IMR-90 (cell line): ENCODE data around the gene SASS6. TPM values are rescaled to one million over a fixed set of nuclear protein-coding genes. Genes with fewer than 3 reads are reported as not detected.

Source experiments
- ATAC-seq: fragments of 200-7000 bp; cut with Tn5 transposase; 2 replicates; pipeline ENCODE4 v1.9.1; 2020; ENCODE audit warnings: low read depth, mild to moderate bottlenecking, moderate library complexity
- BruUV-seq: library from RNA; stranded (reverse); fragments of 400-500 nt; replicated peaks from 2 replicates; lab custom pipeline; 2021; lab: Mats Ljungman, UMichigan
- CTCF ChIA-PET: fragments of 300-600 bp; formaldehyde crosslinking; extraction: SDS; loops from one replicate; lab custom pipeline; 2021; ENCODE audit warnings: antibody characterized with exemption; lab: Yijun Ruan, JAX
- POLR2A ChIA-PET: fragments of 300-600 bp; sonication (Branson Sonifier 250); formaldehyde crosslinking; loops from one replicate; lab custom pipeline; 2022; ENCODE audit warnings: antibody characterized with exemption; ENCODE audit not compliant: unreplicated experiment; lab: Charles Lee
- DNase-seq: peaks from one replicate; pipeline ENCODE4 v3.0.0; 2013
- H2AFZ ChIP-seq: replicated peaks from 2 replicates; pipeline ENCODE3; 2013; ENCODE audit warnings: low read length, mild to moderate bottlenecking; ENCODE audit not compliant: poor library complexity
- H2AK5ac ChIP-seq: 2 replicates; pipeline ENCODE4 v1.6.1; 2013; ENCODE audit warnings: low read depth, low read length, inconsistent platforms
- H2AK9ac ChIP-seq: replicated peaks from 2 replicates; pipeline ENCODE3; 2013; ENCODE audit warnings: mild to moderate bottlenecking, low read depth, low read length, moderate library complexity; ENCODE audit not compliant: poor library complexity
- H2BK120ac ChIP-seq: 2 replicates; pipeline ENCODE4 v1.6.1; 2013; ENCODE audit warnings: low read depth, low read length, inconsistent platforms
- H2BK15ac ChIP-seq: 3 replicates; pipeline ENCODE4 v1.6.1; 2013; ENCODE audit warnings: low read depth, low read length, inconsistent platforms
- H2BK20ac ChIP-seq: 2 replicates; pipeline ENCODE4 v1.6.1; 2013; ENCODE audit warnings: low read depth, mild to moderate bottlenecking, inconsistent platforms, low read length, moderate library complexity
- H2BK5ac ChIP-seq: 2 replicates; pipeline ENCODE4 v1.6.1; 2013; ENCODE audit warnings: mild to moderate bottlenecking, low read depth, low read length, inconsistent platforms; ENCODE audit not compliant: poor library complexity, severe bottlenecking
- H3K14ac ChIP-seq: replicated peaks from 2 replicates; pipeline ENCODE4 v1.6.1; 2013; ENCODE audit warnings: low read depth, low read length, inconsistent platforms
- H3K18ac ChIP-seq: 2 replicates; pipeline ENCODE4 v1.6.1; 2013; ENCODE audit warnings: low read depth, low read length, control low read depth
- H3K23ac ChIP-seq: 2 replicates; pipeline ENCODE4 v1.6.1; 2013; ENCODE audit warnings: low read depth, low read length, inconsistent platforms
- H3K27ac ChIP-seq: 2 replicates; pipeline ENCODE4 v1.5.1; 2013; ENCODE audit warnings: mild to moderate bottlenecking, control low read depth, low read length; ENCODE audit not compliant: insufficient read depth
- H3K27me3 ChIP-seq: 2 replicates; pipeline ENCODE4 v1.6.1; 2013; ENCODE audit warnings: low read length; ENCODE audit not compliant: control insufficient read depth, insufficient read depth
- H3K36me3 ChIP-seq: 2 replicates; pipeline ENCODE4 v1.6.1; 2013; ENCODE audit warnings: low read length, mixed read lengths; ENCODE audit not compliant: control insufficient read depth, insufficient read depth
- H3K4ac ChIP-seq: 2 replicates; pipeline ENCODE4 v1.6.1; 2013; ENCODE audit warnings: low read depth, low read length, inconsistent platforms
- H3K4me1 ChIP-seq: 2 replicates; pipeline ENCODE4 v1.6.1; 2013; ENCODE audit warnings: low read length, mixed read lengths; ENCODE audit not compliant: control insufficient read depth, insufficient read depth
- H3K4me2 ChIP-seq: 2 replicates; pipeline ENCODE4 v1.6.1; 2013; ENCODE audit warnings: low read depth, mild to moderate bottlenecking, control low read depth, low read length, moderate library complexity
- H3K4me3 ChIP-seq: 2 replicates; pipeline ENCODE4 v1.5.1; 2013; ENCODE audit warnings: low read depth, mild to moderate bottlenecking, control low read depth, low read length, moderate library complexity; ENCODE audit not compliant: insufficient read depth
- H3K56ac ChIP-seq: 2 replicates; pipeline ENCODE4 v1.6.1; 2013; ENCODE audit warnings: low read length, inconsistent platforms; ENCODE audit not compliant: insufficient read depth; ENCODE audit errors: extremely low read depth
- H3K79me1 ChIP-seq, 2 experiments: 2 replicates each; pipeline ENCODE4 v1.6.1; 2013; ENCODE audit warnings: low read length in 2 of 2, inconsistent platforms in 1 of 2, low read depth in 1 of 2
- H3K9ac ChIP-seq: 2 replicates; pipeline ENCODE4 v1.6.1; 2013; ENCODE audit warnings: low read depth, low read length, control low read depth
- H3K9me1 ChIP-seq: 2 replicates; pipeline ENCODE4 v1.6.1; 2013; ENCODE audit warnings: low read length, inconsistent platforms; ENCODE audit not compliant: insufficient read depth
- H3K9me3 ChIP-seq: 2 replicates; pipeline ENCODE4 v1.6.1; 2013; ENCODE audit warnings: low read length; ENCODE audit not compliant: control insufficient read depth, insufficient read depth
- H4K20me1 ChIP-seq: 2 replicates; pipeline ENCODE4 v1.6.1; 2013; ENCODE audit warnings: low read length, inconsistent platforms; ENCODE audit not compliant: insufficient read depth
- H4K5ac ChIP-seq: 2 replicates; pipeline ENCODE4 v1.6.1; 2013; ENCODE audit warnings: mild to moderate bottlenecking, low read depth, low read length, control low read depth
- H4K8ac ChIP-seq, 2 experiments: 2 replicates each; pipeline ENCODE4 v1.6.1; 2013; ENCODE audit warnings: low read depth in 2 of 2, low read length in 2 of 2, control low read depth in 1 of 2, inconsistent platforms in 1 of 2
- H4K91ac ChIP-seq: 2 replicates; pipeline ENCODE4 v1.6.1; 2013; ENCODE audit warnings: low read depth, low read length, inconsistent platforms; ENCODE audit not compliant: insufficient read depth
- MAFK ChIP-seq: IDR thresholded peaks from 2 replicates; pipeline ENCODE4 v1.6.1; 2012; ENCODE audit warnings: low read depth, low read length, improper control_type of control experiment
- MXI1 ChIP-seq: IDR thresholded peaks from 2 replicates; pipeline ENCODE4 v1.6.1; 2012; ENCODE audit warnings: low read depth, mild to moderate bottlenecking, low read length, moderate library complexity, borderline replicate concordance
- RAD21 ChIP-seq: IDR thresholded peaks from 2 replicates; pipeline ENCODE4 v1.6.1; 2012; ENCODE audit warnings: low read length, improper control_type of control experiment
- SMC3 ChIP-seq: fragments of 150-350 bp; IDR thresholded peaks from 2 replicates; pipeline ENCODE4 v1.6.1; 2016; ENCODE audit warnings: low read depth, mild to moderate bottlenecking, antibody characterized with exemption, low read length, moderate library complexity
- WGBS, 2 experiments: methylation state at CpG; one replicate each; pipeline versions ENCODE4 v1.1.5 to v1.1.7; 2013; ENCODE audit warnings: missing lambda C conversion rate in 2 of 2; ENCODE audit not compliant: insufficient read length in 1 of 2; ENCODE audit errors: extremely low coverage in 2 of 2; 5-methylcytosine and 5-hydroxymethylcytosine counted together
- dilution Hi-C: fragments of 300-500 bp; cut with HindIII; formaldehyde crosslinking; loops from one replicate; pipeline ENCODE4 v1.14.3; 2018; ENCODE audit warnings: low sequenced_read_pairs; ENCODE audit not compliant: unreplicated experiment
- in situ Hi-C: fragments of 300-500 bp; cut with MboI; formaldehyde crosslinking; loops from 3 replicates; pipeline ENCODE4 v1.14.3; 2019; ENCODE audit warnings: low sequenced_read_pairs, inconsistent platforms, mixed read lengths
- intact Hi-C: fragments of 100-400 bp; cut with micrococcal nuclease; formaldehyde crosslinking; loops from 2 replicates; pipeline ENCODE4 v1.10.0; 2022
- polyA plus RNA-seq, 3 experiments: library from polyadenylated mRNA; depleted of rRNA; stranded (reverse); fragments of >200 nt; gene quantifications; 2 replicates each; pipeline ENCODE4 v1.2.3, GENCODE V29; 2012; ENCODE audit warnings: low replicate concordance in 1 of 3
- total RNA-seq: library from RNA; depleted of rRNA; stranded (reverse); fragments of >200 nt; gene quantifications from 2 replicates; pipeline ENCODE4 v1.2.3, GENCODE V29; 2012
- TF ChIP-seq, protein P1 (sequence below): fragments of 150-350 bp; IDR thresholded peaks from 2 replicates; pipeline ENCODE4 v1.6.1; 2016; ENCODE audit warnings: low read depth, mild to moderate bottlenecking, low read length, moderate library complexity, borderline replicate concordance

The SASS6 gene
- total and polyA plus RNA-seq, 2 of the 4 experiments (the other 2 are of a cell fraction) = 1.1 to 2.7 TPM

DNA sequence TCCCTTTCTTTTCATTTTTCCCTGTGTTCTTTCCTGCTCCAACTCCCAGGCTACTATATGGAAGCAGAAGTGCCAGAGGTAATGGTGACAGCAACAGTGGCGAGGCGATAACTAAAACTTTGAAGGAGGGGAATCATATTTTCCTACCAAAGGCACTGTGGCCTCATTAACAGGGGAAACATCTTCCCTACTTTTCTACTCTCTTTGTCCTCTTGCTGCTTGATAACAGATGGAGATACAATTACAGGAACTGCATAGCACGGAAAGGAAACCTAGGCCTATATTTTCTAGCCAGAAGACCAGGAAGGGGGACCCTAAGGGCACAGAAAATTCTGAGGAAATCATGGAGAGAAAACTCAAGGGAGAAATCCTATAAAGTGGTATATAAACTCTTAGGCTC is 42.3 kb downstream of the SASS6 start:
- no peak overlapping the region for H3K4ac ChIP-seq
- no peak overlapping the region for H3K56ac ChIP-seq
- no peaks in the 10 kb centered on the region for H3K79me1 ChIP-seq
- intact Hi-C loops (no loop called here), dilution Hi-C loops (no loop called here), in situ Hi-C loops (no loop called here)
- H2BK20ac ChIP-seq = no peak overlapping the region
- no peak overlapping the region for H2BK15ac ChIP-seq
- H3K4me3 ChIP-seq = no peak overlapping the region
- ChIA-PET POLR2A (no interaction called here), CTCF (no interaction called here)
- no peak overlapping the region for H3K9ac ChIP-seq
- no peak overlapping the region for H3K27ac ChIP-seq
- no peak overlapping the region for H2BK120ac ChIP-seq
- no peak overlapping the region for H3K18ac ChIP-seq
- no peaks in the 10 kb centered on the region for H3K27me3 ChIP-seq
- H2AFZ ChIP-seq = no peak overlapping the region
- BruUV-seq = no TSS peak
- peaks cover 10% of the 10 kb centered on the region for H3K36me3 ChIP-seq
- no peak overlapping the region for H3K14ac ChIP-seq
- no peak overlapping the region for H4K5ac ChIP-seq
- no peak overlapping the region for H2AK9ac ChIP-seq
- no peaks in the 10 kb centered on the region for H4K20me1 ChIP-seq
- ATAC-seq (no peak), DNase-seq (no peak)
- H4K91ac ChIP-seq = no peak overlapping the region
- no peaks in the 10 kb centered on the region for H3K4me1 ChIP-seq
- H2AK5ac ChIP-seq = no peak overlapping the region
- TF ChIP-seq SMC3 = no peak
- no peak for TF ChIP-seq RAD21
- TF ChIP-seq, protein P1, sequence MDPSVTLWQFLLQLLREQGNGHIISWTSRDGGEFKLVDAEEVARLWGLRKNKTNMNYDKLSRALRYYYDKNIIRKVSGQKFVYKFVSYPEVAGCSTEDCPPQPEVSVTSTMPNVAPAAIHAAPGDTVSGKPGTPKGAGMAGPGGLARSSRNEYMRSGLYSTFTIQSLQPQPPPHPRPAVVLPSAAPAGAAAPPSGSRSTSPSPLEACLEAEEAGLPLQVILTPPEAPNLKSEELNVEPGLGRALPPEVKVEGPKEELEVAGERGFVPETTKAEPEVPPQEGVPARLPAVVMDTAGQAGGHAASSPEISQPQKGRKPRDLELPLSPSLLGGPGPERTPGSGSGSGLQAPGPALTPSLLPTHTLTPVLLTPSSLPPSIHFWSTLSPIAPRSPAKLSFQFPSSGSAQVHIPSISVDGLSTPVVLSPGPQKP = no peak
- TF ChIP-seq MXI1 = no peak
- TF ChIP-seq MAFK = no peak
- WGBS, 2 experiments = no CpG with 5 or more reads among the region's 3 CpGs
- H3K4me2 ChIP-seq = no peak overlapping the region
- no peak overlapping the region for H4K8ac ChIP-seq
- no peak overlapping the region for H2BK5ac ChIP-seq
- H3K23ac ChIP-seq = no peak overlapping the region
- H3K9me3 ChIP-seq = no peaks in the 10 kb centered on the region
- H3K9me1 ChIP-seq = peaks cover 3% of the 10 kb centered on the region
